Right cardiac atrium (tissue), 5 donors: ENCODE measurements around the gene PCK2. TPM values are rescaled to one million over a fixed set of nuclear protein-coding genes. Genes with fewer than 3 reads are reported as not detected.
A peak's percentile ranks its signal among the peaks of the same experiment; 100 is the strongest.

Experiments used
- ATAC-seq, 2 donors: fragments of 200-7000 bp; cut with Tn5 transposase; one replicate each; pipeline versions ENCODE4 v1.8.0 to v1.9.1; 2020; ENCODE audit warnings: moderate library complexity in 2 of 2, mild to moderate bottlenecking in 1 of 2
- DNase-seq, 3 donors: peaks; one replicate each; pipeline ENCODE4 v3.0.0-alpha.2; 2020
- H3K27ac ChIP-seq: one replicate; pipeline ENCODE4 v1.5.1; 2013; ENCODE audit warnings: mild to moderate bottlenecking, low read length, control low read depth, moderate library complexity
- H3K27me3 ChIP-seq: one replicate; pipeline ENCODE4 v1.6.1; 2013; ENCODE audit not compliant: control insufficient read depth, insufficient read depth
- H3K4me1 ChIP-seq: one replicate; pipeline ENCODE4 v1.6.1; 2013; ENCODE audit warnings: low read length; ENCODE audit not compliant: control insufficient read depth, insufficient read depth
- H3K4me3 ChIP-seq: one replicate; pipeline ENCODE4 v1.5.1; 2013; ENCODE audit warnings: low read length, control low read depth
- H3K9me3 ChIP-seq: one replicate; pipeline ENCODE4 v1.6.1; 2013; ENCODE audit warnings: low read length; ENCODE audit not compliant: control insufficient read depth
- WGBS: extraction: QIAGEN DNeasy Blood & Tissue Kit; methylation state at CpG from one replicate; pipeline ENCODE4 v1.1.7; 2013; 5-methylcytosine and 5-hydroxymethylcytosine counted together
- intact Hi-C, 4 donors: fragments of 100-400 bp; cut with DNase I; formaldehyde crosslinking; loops; one replicate each; pipeline versions ENCODE4 v1.11.0 to v1.14.0; 2022 to 2023
- polyA plus RNA-seq: library from polyadenylated mRNA; stranded (reverse); fragments of 200-250 nt; gene quantifications from one replicate; pipeline ENCODE4 v1.2.3, GENCODE V29; 2013
- total RNA-seq, 4 donors: library from RNA; stranded (reverse); fragmentation: NEBNext Ultra II Directional; extraction: Animal tissue kit (Norgen Biotek cat#: 25700); gene quantifications; one replicate each; pipeline ENCODE4 v1.2.1, GENCODE V29; 2021
- donor health status: healthy with polysubstance abuse.
- donor health status: DM: no; HTN: yes; CAD: no.
- donor health status: DM: no; HTN: no; CAD: no.
- donor health status: DM: no; HTN: yes; CAD: no; lungs with severe emphysema.
- donor health status: DM: yes; HTN: yes; CAD: no.

Gene PCK2
- total and polyA plus RNA-seq, 5 donors, result 3.5 to 11.0 (median 4.9) TPM

DNA sequence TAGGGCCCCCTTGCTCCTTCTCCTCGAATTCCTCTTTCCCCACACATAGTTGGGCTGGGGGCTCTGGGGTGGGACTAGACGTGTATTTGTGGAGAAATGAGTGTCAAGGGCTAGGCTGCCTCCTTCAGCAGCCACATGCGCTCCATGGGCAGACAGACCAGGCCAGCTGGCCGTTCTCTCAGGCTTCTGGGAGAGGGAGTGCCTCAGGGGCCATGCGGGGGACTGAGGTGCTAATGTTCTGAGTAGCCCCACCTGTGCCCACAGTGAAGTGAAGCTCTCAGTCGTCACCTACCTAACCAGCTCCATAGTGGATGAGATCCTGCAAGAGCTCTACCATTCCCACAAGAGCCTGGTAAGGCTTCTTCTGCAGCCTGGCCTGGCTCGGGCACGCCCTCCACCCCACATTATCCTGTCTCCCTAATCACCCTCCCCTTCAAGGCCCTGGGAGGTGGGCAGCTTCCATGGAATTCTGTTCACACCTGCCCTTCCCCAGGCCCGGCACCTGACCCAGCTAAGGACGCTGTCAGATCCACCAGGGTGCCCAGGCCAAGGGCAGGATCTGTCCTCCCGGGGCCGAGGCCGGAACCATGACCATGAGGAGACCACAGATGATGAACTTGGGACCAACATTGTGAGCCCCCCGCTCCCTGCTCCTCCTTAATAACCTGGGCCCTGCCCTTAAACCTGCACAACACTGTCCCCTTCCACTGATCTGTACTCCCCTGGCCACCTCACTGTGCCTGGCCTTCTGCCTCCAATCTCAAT lies 31.7 kb upstream of the PCK2 start:
- Histone ChIP-seq H3K4me1 (no peaks in the 10 kb centered on the region), H3K27me3 (no peaks in the 10 kb centered on the region), H3K9me3 (no peaks in the 10 kb centered on the region), H3K4me3 (no peak overlapping the region), H3K27ac (no peak overlapping the region)
- intact Hi-C loops, result no loop called here
- DNase-seq, result peak in 1 of 3 donors; percentile 42
- ATAC-seq, result no peak
- 87% methylated on average over 14 of the region's 14 CpGs for WGBS

DNA sequence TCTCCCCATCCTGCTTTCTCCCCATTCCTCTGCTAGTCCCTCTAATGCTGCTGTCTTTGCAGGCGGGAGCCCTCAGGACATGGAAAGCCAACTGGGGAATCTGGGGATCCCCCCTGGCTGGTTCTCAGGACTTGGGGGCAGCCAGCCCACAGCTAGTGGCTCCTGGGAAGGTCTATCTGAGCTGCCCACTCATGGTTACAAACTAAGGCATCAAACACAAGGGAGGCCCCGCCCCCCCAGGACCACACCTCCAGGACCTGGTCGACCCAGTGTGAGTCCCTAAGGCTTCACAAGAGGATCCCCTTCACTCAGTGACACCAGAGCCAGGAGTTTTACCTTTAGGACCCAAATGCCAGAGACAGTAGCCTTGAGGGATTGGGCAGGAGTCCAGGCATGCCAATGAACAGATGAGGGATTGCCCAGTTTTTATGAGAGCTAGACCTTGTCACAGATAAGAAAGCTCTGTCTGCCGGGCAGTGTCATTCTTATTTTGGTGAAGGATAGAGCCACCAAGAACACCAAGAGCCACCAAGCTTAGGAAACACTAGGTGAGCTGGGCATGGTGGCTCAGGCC lies 30.8 kb upstream of the PCK2 start:
- ATAC-seq, result no peak
- no peaks in the 10 kb centered on the region for H3K4me1 ChIP-seq
- no peak for DNase-seq
- no peak overlapping the region for H3K27ac ChIP-seq
- 73% methylated on average over 4 of the region's 4 CpGs for WGBS
- H3K9me3 ChIP-seq, result no peaks in the 10 kb centered on the region
- H3K27me3 ChIP-seq, result no peaks in the 10 kb centered on the region
- intact Hi-C loops, result no loop called here
- no peak overlapping the region for H3K4me3 ChIP-seq

DNA sequence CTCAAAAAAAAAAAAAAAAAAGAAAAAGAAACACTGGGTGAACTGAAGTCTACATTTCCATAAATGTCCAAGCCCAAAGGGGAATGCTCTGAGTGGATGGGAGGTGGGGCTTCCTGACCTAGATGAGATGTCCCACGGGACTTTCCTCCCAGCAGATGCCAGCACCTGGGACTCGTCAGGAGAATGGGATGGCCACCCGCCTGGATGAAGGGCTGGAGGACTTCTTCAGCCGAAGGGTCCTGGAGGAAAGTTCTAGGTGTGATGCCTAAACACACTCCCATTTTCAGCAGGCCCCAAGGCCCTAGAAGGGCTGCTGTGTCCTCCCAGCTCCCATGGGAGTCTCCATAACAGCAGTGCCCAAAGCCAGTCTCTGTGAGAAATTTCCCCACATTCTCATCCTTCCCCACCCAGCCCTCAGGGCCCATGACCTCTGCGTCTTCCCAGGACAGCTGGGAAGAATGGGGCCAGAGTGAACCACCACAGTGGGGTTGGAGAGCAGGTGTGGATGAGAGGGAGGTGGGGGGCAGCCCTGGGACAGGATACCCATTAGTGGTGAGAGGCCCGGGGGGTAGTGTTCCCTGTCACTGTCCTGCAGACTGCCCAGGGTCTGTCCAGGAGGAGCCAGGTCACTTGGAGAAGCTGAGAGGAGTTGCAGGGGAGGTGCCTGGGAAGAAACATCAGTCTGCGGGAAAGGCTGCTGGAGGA lies 29.9 kb upstream of the PCK2 start:
- WGBS, result 78% methylated on average over 7 of the region's 7 CpGs
- no peaks in the 10 kb centered on the region for H3K4me1 ChIP-seq
- no peaks in the 10 kb centered on the region for H3K27me3 ChIP-seq
- H3K4me3 ChIP-seq, result no peak overlapping the region
- no peak overlapping the region for H3K27ac ChIP-seq
- ATAC-seq, result no peak
- H3K9me3 ChIP-seq, result no peaks in the 10 kb centered on the region
- no peak for DNase-seq
- intact Hi-C loops, result no loop called here

DNA sequence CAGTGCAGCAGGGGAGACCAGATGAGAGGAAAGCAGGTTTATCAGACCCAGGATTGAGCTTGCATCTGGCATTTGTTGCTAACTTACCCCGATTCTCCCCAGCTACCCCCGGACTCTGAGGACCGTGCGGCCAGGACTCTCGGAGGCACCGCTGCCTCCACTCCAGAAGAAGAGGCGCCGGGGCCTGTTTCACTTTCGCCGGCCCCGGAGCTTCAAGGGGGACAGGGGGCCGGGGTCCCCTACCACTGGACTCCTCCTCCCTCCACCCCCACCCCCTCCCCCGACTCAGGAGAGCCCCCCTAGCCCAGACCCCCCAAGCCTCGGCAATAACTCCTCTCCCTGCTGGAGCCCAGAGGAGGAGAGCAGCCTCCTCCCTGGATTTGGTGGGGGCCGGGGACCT lies 29.3 kb upstream of the PCK2 start:
- no peaks in the 10 kb centered on the region for H3K27me3 ChIP-seq
- H3K4me3 ChIP-seq, result no peak overlapping the region
- no peak overlapping the region for H3K27ac ChIP-seq
- no peak for ATAC-seq
- H3K9me3 ChIP-seq, result no peaks in the 10 kb centered on the region
- H3K4me1 ChIP-seq, result no peaks in the 10 kb centered on the region
- no peak for DNase-seq
- 85% methylated on average over 15 of the region's 15 CpGs for WGBS
- intact Hi-C loops, result no loop called here

DNA sequence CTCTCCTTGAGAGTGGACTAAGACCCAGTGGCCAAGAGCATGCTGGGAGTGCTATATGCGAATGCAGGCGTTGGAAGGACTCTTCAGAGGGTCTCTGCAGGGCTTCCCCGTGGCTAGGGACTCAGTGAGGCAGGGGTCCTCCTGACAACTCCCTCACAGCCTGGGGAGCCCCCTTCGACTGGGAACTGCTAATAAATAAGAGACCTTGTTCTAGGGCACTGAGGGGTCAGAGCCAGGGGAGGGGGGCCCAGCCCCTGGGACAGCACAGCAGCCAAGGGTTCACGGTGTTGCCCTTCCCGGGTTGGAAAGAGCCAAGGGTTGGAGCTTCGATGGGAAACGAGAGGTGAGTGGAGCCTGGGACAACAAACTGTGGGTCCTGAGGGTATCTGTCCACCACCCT lies 28.7 kb upstream of the PCK2 start:
- Histone ChIP-seq H3K27me3 (no peaks in the 10 kb centered on the region), H3K4me3 (no peak overlapping the region), H3K27ac (no peak overlapping the region), H3K9me3 (no peaks in the 10 kb centered on the region), H3K4me1 (no peaks in the 10 kb centered on the region)
- WGBS, result 62% methylated on average over 8 of the region's 8 CpGs
- no peak for ATAC-seq
- no peak for DNase-seq
- intact Hi-C loops, result no loop called here

DNA sequence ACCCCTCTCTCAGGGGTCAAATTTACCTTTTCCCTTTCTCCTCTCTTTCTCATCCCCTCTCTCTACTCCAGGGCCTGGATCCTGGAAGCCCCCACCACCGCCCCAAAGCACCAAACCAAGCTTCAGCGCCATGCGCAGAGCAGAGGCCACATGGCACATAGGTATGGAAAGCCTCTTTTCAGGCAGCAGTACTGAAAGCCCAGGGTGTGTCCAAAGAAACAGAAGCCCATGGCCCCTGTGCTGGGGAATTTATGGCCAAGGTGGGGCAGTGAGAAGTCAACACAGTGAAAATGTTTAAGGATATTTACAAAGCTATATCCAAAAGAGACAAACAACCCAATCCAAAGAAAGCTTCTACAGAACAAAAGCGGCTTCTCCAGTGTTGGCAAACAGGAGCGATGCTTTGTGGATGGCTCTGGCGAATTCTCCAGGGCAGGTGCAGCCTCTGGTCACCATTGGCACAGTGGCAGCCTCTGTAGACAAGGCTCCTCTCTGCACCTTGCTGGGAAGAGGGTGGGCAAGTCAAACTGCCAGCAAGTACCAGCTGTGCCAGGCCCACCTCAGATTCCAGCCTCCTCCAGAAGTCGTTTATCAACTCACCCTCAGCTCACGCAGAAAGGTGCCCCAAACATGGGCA lies 27.5 kb upstream of the PCK2 start:
- DNase-seq, result no peak
- Histone ChIP-seq H3K9me3 (no peaks in the 10 kb centered on the region), H3K27ac (no peak overlapping the region), H3K4me3 (no peak overlapping the region), H3K4me1 (no peaks in the 10 kb centered on the region), H3K27me3 (no peaks in the 10 kb centered on the region)
- WGBS, result 88% methylated on average over 8 of the region's 8 CpGs
- intact Hi-C loops, result no loop called here
- ATAC-seq, result no peak

DNA sequence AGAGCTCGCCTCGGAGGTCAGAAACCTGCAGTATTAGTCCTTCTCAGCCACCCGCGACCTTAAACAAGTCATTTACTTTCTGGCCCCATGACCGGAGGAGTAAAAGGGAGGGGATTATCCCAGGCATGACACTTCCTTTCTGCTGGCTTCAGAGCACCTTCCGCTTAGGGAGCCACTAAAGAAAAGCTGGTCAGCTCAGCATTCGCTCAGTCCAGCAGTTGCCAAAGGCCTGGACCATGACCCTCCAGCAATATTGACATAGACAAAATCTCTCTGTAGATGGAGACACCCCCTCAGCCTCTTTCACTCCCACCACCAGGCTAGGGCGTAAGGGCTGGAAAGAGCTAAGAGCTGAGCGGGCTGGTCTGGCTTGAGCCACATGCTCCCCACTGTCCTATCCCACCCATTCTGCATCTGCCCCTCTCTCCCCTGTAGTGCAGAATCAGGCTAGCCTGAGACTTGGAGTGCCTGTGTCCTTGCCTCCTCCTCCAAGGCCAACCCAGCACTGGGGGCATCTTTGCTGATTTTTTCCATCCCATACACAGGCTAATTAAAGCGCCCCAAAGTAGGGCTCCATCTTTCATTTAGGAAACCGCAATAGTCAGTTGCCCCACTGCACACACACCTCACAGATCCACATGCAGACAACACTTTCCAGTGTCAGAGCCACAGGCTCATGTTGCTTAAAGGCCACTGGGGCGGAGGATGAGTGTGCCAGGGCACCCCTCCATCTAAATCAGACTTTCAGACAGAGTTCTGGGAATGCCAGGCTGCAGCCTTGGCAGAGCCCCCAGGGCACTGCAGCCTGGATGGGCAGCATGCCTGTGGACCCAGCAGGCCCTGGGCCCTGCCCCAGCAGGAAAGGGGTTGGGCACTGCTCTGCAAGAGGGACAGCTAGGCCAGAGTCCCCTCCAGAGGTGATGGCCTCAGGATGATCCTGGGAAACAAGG lies 26.7 kb upstream of the PCK2 start:
- ATAC-seq (no peak), DNase-seq (no peak)
- H3K9me3 ChIP-seq, result no peaks in the 10 kb centered on the region
- no peaks in the 10 kb centered on the region for H3K4me1 ChIP-seq
- H3K27ac ChIP-seq, result no peak overlapping the region
- intact Hi-C loops, result no loop called here
- 89% methylated on average over 12 of the region's 12 CpGs for WGBS
- no peak overlapping the region for H3K4me3 ChIP-seq
- H3K27me3 ChIP-seq, result no peaks in the 10 kb centered on the region

DNA sequence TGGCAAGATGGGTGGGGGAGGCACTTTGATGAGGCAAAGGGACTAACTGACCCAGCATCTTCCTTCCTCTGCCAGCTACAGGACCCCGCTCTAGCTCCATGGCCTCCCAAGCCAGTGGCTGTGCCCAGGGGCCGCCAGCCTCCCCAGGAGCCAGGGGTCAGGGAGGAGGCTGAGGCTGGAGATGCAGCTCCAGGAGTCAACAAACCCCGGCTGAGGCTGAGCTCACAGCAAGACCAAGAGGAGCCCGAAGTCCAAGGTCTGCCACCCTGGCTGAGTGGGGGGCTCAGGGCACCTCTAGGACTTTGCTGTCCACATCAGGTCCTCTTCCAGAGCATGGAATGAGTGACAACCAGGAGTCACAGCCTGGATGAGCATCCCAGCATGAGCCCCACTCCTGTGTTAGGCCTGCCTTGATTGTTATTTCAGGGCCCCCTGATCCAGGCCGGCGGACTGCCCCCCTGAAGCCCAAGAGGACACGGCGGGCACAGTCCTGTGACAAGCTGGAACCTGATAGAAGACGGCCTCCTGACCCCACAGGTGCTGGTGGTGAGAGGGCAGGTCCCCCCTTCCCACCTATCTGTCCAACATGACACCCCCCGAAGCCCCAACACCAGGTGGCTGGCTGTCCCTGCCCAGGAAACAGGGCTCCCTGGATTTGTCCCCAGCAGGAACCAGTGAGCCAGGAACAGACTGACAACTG lies 25.2 kb upstream of the PCK2 start:
- DNase-seq, result no peak
- Histone ChIP-seq H3K27me3 (no peaks in the 10 kb centered on the region), H3K9me3 (no peaks in the 10 kb centered on the region), H3K4me1 (no peaks in the 10 kb centered on the region), H3K4me3 (no peak overlapping the region), H3K27ac (no peak overlapping the region)
- no peak for ATAC-seq
- intact Hi-C loops, result no loop called here
- 81% methylated on average over 10 of the region's 10 CpGs for WGBS

DNA sequence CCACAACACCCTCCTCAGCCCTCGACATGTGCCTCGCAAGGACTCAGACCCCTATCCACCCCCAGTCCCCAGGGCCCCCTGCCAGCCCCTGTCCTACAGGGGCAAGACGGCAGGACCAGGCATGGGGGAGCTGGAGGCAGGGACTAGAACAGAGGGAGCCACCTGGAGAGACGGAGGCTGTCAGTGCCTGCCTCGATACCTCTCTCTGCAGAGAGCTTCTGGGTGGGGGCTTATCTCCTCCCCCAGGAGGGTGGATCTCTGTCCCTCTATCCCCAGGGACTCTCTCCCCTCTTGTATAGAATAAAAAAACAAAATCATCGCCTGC lies 24.7 kb upstream of the PCK2 start:
- no peaks in the 10 kb centered on the region for H3K9me3 ChIP-seq
- no peak overlapping the region for H3K27ac ChIP-seq
- 57% methylated on average over 6 of the region's 6 CpGs for WGBS
- H3K4me1 ChIP-seq, result no peaks in the 10 kb centered on the region
- ATAC-seq, result no peak
- no peak overlapping the region for H3K4me3 ChIP-seq
- H3K27me3 ChIP-seq, result no peaks in the 10 kb centered on the region
- intact Hi-C loops, result no loop called here
- no peak for DNase-seq
